ENCODE data around the gene RNU6-8. TPM values are rescaled to one million over a fixed set of nuclear protein-coding genes. Genes with fewer than 3 reads are reported as not detected.

RNU6-8 gene
- not detected for polyA plus RNA-seq (ENCODE audit: low read depth in 6 of 6)

- peak within 1 kb of the TSS; percentile 98 to 100 (median 100) for H3K27ac Mint-ChIP-seq
- peaks cover 0 to 3% (median 3%) of the 10 kb centered on the region in 3 donors for H3K27me3 Mint-ChIP-seq
- peak; percentile 93 for DNase-seq
- peaks cover 34 to 42% (median 41%) of the 10 kb centered on the region in 3 donors for H3K4me1 Mint-ChIP-seq
- peaks cover 0 to 4% (median 0%) of the 10 kb centered on the region in 7 donors for H3K9me3 Mint-ChIP-seq
- peak; percentile 75 to 78 for ATAC-seq (ENCODE audit: low read depth in 2 of 2)
- H3K36me3 Mint-ChIP-seq = no peaks in the 10 kb centered on the region
- peak within 1 kb of the TSS; percentile 90 to 98 (median 96) for H3K4me3 Mint-ChIP-seq
Measured at GRCh38 chr14:32202998-32203882, at the start of gene RNU6-8. TSS of gene RNU6-8 (minus strand) at chr14:32203269.

- H3K9me3 Mint-ChIP-seq = no peaks in the 10 kb centered on the region
- H3K4me1 Mint-ChIP-seq = no peaks in the 10 kb centered on the region
- H3K27ac Mint-ChIP-seq = no peak overlapping the region
- peak; percentile 61 for DNase-seq
- H3K4me3 Mint-ChIP-seq = no peak overlapping the region
- no peaks in the 10 kb centered on the region for H3K27me3 Mint-ChIP-seq
- H3K36me3 Mint-ChIP-seq = no peaks in the 10 kb centered on the region
- peak; percentile 83 to 87 for ATAC-seq (ENCODE audit: low read depth in 2 of 2)
Measured at GRCh38 chr14:32252030-32252670, 49.1 kb upstream of the RNU6-8 start.

- Mint-ChIP-seq H3K27ac (peak overlapping the region in 1 of 6 donors; percentile 69), H3K27me3 (no peaks in the 10 kb centered on the region), H3K4me3 (no peak overlapping the region), H3K36me3 (no peaks in the 10 kb centered on the region), H3K9me3 (no peaks in the 10 kb centered on the region), H3K4me1 (no peaks in the 10 kb centered on the region)
- ATAC-seq (ENCODE audit: low read depth in 2 of 2) (no peak), DNase-seq (no peak)
Measured at GRCh38 chr14:32251530-32251929, 48.5 kb upstream of the RNU6-8 start.

- ATAC-seq (ENCODE audit: low read depth in 2 of 2) (no peak), DNase-seq (no peak)
- Mint-ChIP-seq H3K36me3 (no peaks in the 10 kb centered on the region), H3K9me3 (no peaks in the 10 kb centered on the region), H3K27me3 (no peaks in the 10 kb centered on the region), H3K27ac (peak overlapping the region in 2 of 6 donors; percentile 23 to 79), H3K4me3 (no peak overlapping the region), H3K4me1 (no peaks in the 10 kb centered on the region)
Measured at GRCh38 chr14:32250681-32251080, 47.6 kb upstream of the RNU6-8 start.

- no peaks in the 10 kb centered on the region for H3K4me1 Mint-ChIP-seq
- no peak for ATAC-seq (ENCODE audit: low read depth in 2 of 2)
- no peaks in the 10 kb centered on the region for H3K27me3 Mint-ChIP-seq
- H3K27ac Mint-ChIP-seq = no peak overlapping the region
- H3K4me3 Mint-ChIP-seq = no peak overlapping the region
- H3K9me3 Mint-ChIP-seq = no peaks in the 10 kb centered on the region
- no peak for DNase-seq
- no peaks in the 10 kb centered on the region for H3K36me3 Mint-ChIP-seq
Measured at GRCh38 chr14:32249780-32250179, 46.7 kb upstream of the RNU6-8 start.

- H3K4me3 Mint-ChIP-seq = no peak overlapping the region
- ATAC-seq (ENCODE audit: low read depth in 2 of 2) = no peak
Measured at GRCh38 chr14:32249371-32249770, 46.3 kb upstream of the RNU6-8 start.

GRCh38 chr14:32246751-32247150 lies 43.7 kb upstream of the RNU6-8 start:
- ATAC-seq (ENCODE audit: low read depth in 2 of 2) = no peak
- peak overlapping the region in 1 of 8 donors; percentile 0 for H3K4me3 Mint-ChIP-seq
- DNase-seq = no peak
- H3K4me1 Mint-ChIP-seq = no peaks in the 10 kb centered on the region
- H3K9me3 Mint-ChIP-seq = no peaks in the 10 kb centered on the region
- no peaks in the 10 kb centered on the region for H3K27me3 Mint-ChIP-seq
- H3K36me3 Mint-ChIP-seq = no peaks in the 10 kb centered on the region
- H3K27ac Mint-ChIP-seq = no peak overlapping the region

More at GRCh38 chr14:32249371-32249770, 46.3 kb upstream of the RNU6-8 start:
- Mint-ChIP-seq H3K4me1 (no peaks in the 10 kb centered on the region), H3K27me3 (no peaks in the 10 kb centered on the region), H3K27ac (no peak overlapping the region), H3K36me3 (no peaks in the 10 kb centered on the region), H3K9me3 (no peaks in the 10 kb centered on the region)
- DNase-seq = no peak

- Mint-ChIP-seq H3K4me3 (no peak overlapping the region), H3K27me3 (peaks cover 0 to 11% (median 0%) of the 10 kb centered on the region in 3 donors), H3K36me3 (peaks cover 0 to 7% of the 10 kb centered on the region in 2 donors), H3K9me3 (peaks cover 0 to 5% (median under 1%) of the 10 kb centered on the region in 7 donors), H3K27ac (peak overlapping the region in 1 of 6 donors; percentile 7), H3K4me1 (no peaks in the 10 kb centered on the region)
- ATAC-seq (ENCODE audit: low read depth in 2 of 2) = no peak
- no peak for DNase-seq
Measured at GRCh38 chr14:32244404-32244803, 41.3 kb upstream of the RNU6-8 start.

GRCh38 chr14:32233260-32233659 lies 30.2 kb upstream of the RNU6-8 start:
- H3K9me3 Mint-ChIP-seq = peaks cover 0 to 2% (median 0%) of the 10 kb centered on the region in 7 donors
- no peak overlapping the region for H3K27ac Mint-ChIP-seq
- H3K27me3 Mint-ChIP-seq = no peaks in the 10 kb centered on the region
- H3K36me3 Mint-ChIP-seq = no peaks in the 10 kb centered on the region
- DNase-seq (no peak), ATAC-seq (ENCODE audit: low read depth in 2 of 2) (no peak)
- no peak overlapping the region for H3K4me3 Mint-ChIP-seq
- no peaks in the 10 kb centered on the region for H3K4me1 Mint-ChIP-seq

GRCh38 chr14:32232481-32232880 lies 29.4 kb upstream of the RNU6-8 start:
- Mint-ChIP-seq H3K9me3 (peaks cover 0 to 2% (median 0%) of the 10 kb centered on the region in 7 donors), H3K4me1 (no peaks in the 10 kb centered on the region), H3K4me3 (no peak overlapping the region), H3K27ac (peak overlapping the region in 1 of 6 donors; percentile 5), H3K36me3 (no peaks in the 10 kb centered on the region), H3K27me3 (no peaks in the 10 kb centered on the region)
- ATAC-seq (ENCODE audit: low read depth in 2 of 2) = no peak
- no peak for DNase-seq

- no peaks in the 10 kb centered on the region for H3K27me3 Mint-ChIP-seq
Measured at GRCh38 chr14:32230695-32231280, 27.7 kb upstream of the RNU6-8 start.

GRCh38 chr14:32230181-32230580 lies 27.1 kb upstream of the RNU6-8 start:
- Mint-ChIP-seq H3K4me3 (no peak overlapping the region), H3K27me3 (no peaks in the 10 kb centered on the region), H3K4me1 (no peaks in the 10 kb centered on the region), H3K9me3 (peaks cover 0 to under 1% (median 0%) of the 10 kb centered on the region in 7 donors), H3K36me3 (no peaks in the 10 kb centered on the region), H3K27ac (no peak overlapping the region)
- DNase-seq = no peak
- no peak for ATAC-seq (ENCODE audit: low read depth in 2 of 2)

More at GRCh38 chr14:32230695-32231280, 27.7 kb upstream of the RNU6-8 start:
- peaks cover 0 to 1% (median 0%) of the 10 kb centered on the region in 7 donors for H3K9me3 Mint-ChIP-seq
- DNase-seq = no peak
- no peak overlapping the region for H3K27ac Mint-ChIP-seq
- no peaks in the 10 kb centered on the region for H3K4me1 Mint-ChIP-seq
- ATAC-seq (ENCODE audit: low read depth in 2 of 2) = no peak
- no peak overlapping the region for H3K4me3 Mint-ChIP-seq
- no peaks in the 10 kb centered on the region for H3K36me3 Mint-ChIP-seq

GRCh38 chr14:32226056-32226455 lies 23.0 kb upstream of the RNU6-8 start:
- Mint-ChIP-seq H3K9me3 (no peaks in the 10 kb centered on the region), H3K36me3 (no peaks in the 10 kb centered on the region), H3K4me1 (no peaks in the 10 kb centered on the region), H3K27ac (no peak overlapping the region), H3K27me3 (peaks cover 0 to 19% (median 11%) of the 10 kb centered on the region in 3 donors), H3K4me3 (no peak overlapping the region)
- DNase-seq (no peak), ATAC-seq (ENCODE audit: low read depth in 2 of 2) (no peak)

Measured in naive B cell (primary cell).